NK-92 treated with Interleukin-12 subunit alpha and Interleukin-12 subunit beta, amount 100 ng/mL, for 24 hours (cell line): ENCODE results near the gene ADAM22.

Experiments used
- DNase-seq: peaks from one replicate; lab custom pipeline; 2025; lab: John Stamatoyannopoulos, UW

Gene ADAM22

DNA sequence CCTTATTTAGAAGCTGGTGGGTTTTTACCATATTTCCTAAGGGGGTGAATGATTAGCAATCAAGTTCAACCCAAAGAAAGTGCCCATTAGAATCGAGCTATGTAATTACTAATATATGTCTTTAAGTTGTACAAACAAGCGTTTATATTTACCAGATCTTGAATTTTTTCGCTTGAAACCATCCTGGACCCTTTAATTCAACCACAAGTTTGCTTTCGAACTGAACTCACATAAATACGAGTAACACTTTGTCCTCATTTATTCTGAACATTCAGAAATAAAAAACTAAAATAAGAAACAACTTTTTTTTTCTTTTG is 284.3 kb downstream of the ADAM22 start:
- no peak for DNase-seq

GRCh38 chr7:88218836-88219605 is 285.0 kb downstream of the ADAM22 start:
- peak; percentile 60 for DNase-seq

DNA sequence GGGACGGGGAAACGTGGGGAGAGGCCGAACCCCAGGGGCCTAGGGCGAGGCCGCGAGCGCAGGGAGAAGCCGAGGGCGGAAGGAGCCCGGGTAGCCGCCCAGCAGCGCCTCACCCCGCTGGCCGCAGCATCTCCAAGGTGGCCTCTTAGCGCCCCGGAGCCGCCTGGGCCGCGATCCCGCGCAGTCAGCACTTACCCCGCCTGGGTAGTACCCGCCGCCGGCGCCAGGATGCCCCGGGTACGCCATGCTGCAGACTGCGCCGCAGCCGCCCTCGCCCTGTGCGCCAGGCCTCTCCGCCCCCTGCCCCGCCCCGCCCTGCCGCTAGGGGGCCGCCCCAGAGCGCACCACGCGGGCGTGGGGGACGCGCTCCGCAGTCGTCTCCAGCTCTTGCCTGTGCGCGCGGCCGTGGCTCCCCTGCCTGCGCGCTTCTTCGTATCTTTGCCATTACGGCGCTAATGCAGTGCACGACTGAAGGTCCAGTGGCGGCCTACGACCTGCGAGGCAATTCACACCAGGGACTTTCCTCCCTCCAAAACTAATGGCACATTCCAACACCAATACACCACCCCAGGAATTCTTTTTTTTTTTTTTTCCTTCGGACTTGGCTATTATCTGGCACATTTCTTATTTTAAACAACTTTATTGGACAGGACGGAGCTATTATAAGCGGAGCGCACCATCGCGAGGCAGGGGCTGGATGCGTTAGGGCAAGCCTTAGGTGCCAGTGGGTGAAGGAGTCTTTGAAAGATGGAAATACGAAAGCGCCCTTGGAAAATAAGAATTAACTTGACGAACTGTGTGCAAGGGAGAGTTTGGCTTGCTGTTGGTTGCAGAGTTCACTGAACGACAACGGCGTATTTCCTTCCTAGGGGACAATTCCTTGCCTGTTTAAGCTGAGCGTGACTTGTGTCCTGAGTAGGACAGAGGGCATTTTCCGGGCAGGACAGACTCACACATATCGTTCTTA is 286.0 kb downstream of the ADAM22 start, which contains the start of gene SRI:
Gene SRI, minus strand, starts transcription at position 258 of the 967 bp plus-strand sequence. Its CDS starts 12 bp downstream, at position 246.
- DNase-seq = peak; percentile 88

DNA sequence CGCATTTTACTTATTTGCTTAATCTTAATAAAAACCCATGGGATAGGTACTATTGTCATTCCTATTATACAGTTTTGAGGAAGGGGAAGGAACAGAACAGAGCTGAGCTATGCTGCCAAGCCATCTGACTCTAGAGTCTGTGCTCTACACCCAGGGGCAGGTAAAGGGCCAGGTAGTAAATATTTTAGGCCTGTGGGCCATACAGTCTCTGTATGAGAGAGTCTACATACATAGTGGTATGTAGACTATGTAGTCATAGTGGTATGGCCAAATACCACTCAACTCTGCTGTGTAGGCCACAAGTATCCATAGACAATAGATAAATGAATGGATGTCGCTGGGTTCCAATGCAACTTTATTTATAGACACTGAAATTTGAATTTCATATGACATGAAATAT is 289.2 kb downstream of the ADAM22 start:
- DNase-seq = no peak

DNA sequence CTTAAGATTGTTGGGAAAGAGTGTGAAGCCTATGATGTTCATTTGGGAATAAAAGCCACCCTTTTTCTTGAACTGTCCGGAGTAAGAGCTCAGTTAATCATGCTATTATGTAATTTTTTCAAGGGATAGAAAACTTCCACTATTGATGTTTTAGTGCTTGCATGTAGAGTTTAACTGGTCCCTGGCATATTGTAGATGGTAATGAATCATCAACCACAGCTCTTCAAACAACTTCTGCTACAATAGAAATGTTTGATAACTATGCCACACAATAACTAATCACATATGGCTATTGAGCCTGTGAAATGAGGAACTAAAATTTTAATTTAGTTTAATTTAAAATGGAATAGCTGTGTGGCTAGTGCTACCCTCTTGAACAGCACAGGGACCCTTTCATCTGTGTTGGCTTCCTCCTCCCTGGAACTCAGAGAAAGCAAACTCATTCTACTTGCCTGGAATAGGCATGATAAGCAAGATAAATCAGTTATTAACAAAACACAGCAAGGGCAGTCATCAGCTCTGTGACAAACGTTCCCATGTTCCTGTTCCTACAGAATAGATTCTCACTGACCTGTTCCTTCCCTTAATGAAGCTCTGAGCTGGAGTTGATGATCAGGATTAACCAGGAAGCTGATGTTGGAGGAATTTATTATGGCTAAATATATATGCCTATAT is 290.7 kb downstream of the ADAM22 start:
- DNase-seq = no peak

DNA sequence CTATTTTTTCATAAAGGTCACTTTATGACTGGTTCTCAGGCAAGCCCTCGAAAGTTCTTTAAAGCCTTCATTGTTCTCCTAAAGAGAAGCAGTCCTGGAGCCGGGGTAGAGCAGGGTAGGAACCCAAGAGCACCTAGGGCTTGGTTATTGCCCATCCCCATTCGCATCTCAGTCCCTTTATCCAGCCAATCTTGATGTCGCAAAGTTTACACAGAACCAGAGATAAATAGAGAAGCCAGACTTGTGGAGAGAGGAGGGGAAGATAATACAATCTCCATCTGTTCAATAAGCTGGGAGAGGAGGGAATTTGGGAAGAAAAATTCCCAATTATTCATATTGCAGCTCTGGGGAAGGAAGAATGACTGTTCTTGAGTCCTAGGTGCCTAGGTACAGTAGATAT is 292.1 kb downstream of the ADAM22 start:
- DNase-seq = no peak

DNA sequence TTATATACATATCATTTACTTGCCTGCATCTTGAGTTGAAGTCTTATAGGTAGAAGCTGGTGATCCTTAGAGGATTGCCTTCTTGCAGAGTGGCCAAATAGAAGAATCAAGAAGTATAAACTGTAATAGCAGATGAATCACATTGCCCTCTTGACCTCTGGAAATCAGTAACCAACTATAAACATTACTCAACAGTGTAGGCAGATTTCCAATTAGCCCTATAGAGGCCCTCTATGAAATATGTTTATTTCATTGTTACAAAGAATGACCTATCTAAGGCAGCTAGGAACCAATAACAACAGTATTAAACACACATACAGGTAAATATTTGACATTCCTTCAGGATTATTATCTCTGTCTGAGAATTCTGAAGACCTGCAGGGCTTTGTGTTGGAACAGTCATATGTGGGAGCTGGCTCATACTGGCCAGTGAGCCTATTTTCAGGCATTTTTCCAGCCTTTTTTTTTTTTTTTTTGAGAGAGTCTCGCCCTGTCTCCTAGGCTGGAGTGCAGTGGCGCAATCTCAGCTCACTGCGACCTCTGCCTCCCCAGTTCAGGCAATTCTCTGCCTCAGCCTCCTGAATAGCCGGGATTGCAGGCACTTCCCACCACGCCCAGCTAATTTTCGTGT is 292.9 kb downstream of the ADAM22 start:
- no peak for DNase-seq

DNA sequence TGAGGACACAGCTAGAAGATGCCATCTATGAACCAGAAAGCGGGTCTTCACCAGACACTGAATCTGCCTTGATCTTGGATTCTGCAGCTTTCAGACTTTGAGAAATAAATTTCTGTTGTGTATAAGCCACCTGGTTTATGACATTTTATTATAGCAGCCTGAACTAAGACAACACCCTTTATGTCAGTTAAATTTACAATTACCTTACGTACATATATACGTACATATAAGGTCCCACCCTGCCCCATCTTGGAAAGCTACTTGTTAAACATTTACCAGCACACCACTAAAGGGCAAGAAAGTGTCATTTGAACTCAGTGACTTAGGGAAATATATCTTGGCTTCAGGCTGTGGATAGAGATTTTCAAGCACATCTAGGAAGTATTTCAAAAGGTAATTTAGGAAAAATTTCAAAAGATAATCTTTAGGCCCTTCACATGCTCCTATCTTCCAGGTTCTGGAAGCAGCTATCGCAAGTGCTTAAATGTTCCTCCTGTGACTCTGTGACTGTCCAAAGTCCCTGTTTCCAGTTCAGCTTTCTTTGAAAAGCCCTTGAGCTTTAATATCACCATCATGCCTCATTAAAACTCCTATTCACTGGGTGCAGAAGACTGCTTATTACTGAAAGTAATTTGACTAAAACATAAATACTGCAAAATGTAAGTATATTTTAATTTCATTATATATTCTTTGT is 295.4 kb downstream of the ADAM22 start:
- no peak for DNase-seq

- DNase-seq = no peak
Measured at GRCh38 chr7:88230646-88231045, 296.6 kb downstream of the ADAM22 start.

- DNase-seq = no peak
Measured at GRCh38 chr7:88233828-88234227, 299.8 kb downstream of the ADAM22 start.

DNA sequence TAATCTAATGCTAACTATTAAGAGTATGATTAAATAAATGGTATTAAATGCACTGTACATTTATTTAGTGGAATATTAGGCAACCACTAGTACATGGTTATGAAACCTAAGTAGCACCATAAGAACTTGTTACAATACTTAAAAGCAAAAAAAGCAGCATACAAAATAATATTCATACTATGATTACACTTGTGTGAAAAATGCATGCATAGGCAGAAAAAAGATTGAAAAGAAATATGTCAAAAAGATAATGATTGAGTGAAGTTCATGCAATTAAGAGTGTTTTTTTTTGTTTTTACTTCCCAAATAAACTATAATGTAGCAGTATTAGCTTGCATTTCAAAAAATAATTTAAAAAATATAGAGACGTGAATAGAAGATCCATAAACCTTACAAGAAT is 305.8 kb downstream of the ADAM22 start:
- no peak for DNase-seq

GRCh38 chr7:88243345-88243909 is 309.4 kb downstream of the ADAM22 start:
- no peak for DNase-seq

DNA sequence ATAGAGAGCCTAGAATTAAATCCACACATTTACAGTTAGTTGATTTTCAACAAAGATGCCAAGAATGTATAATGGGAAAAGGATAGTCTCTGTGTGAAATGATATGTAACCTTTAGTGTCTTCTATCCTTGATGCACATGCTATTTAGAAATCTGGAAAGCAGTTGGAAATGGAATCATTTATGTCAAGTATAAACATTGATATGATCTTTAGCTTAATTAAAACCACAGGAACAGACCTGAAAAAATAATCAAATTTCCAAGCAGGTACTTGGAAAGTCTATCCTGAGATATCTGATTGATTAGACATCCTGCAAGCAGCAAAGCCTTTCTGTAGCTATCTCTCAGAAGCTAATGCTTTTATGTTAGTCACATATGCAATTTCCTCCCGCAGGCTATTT is 310.2 kb downstream of the ADAM22 start:
- DNase-seq = no peak
